ENCODE data around the gene ZFR2.

Gene ZFR2

DNA sequence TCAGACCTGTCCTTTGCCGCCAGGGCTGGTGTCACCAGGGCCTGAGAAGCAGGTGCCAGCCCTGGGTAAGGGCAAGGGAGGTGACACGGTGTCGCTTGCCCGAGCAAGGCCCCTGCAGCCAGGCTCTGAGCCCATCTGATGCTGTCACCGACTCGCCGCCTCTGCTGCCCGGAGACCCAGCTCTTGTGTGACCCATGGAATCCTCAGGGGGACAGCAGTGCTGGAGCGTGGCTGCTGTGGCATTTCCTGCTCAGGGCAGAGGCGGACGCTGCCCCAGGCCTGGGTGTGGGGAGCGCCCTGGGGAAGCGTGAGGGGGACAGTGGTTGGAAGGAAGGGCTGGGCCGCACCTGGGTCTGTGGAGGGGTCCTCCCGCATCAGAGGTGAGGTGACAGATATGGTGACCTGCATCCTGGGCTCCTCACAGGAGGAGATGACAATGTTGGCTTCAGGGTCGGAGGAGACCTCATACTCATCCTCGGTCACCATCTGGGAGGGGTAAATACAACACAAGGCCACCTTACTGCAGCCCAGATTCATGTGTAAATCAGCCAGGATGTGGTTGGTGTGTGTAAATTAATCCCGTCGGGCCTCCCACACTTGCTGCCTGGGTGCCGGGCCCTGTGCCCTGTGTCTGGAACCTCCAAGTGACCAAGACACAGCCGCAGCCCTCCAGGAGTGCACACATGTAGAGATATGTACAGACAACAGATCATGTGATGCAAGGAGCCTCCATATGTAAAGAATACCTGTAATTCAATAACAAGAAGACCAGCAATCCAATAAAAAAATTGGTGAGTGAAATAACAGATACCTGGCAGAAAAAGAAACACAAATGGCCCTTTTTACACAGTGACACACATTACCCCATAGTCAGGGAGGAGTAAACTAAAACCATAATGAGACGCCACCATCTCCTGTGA is 55.1 kb downstream of the ZFR2 start:
- no peak for DNase-seq

GRCh38 chr19:3810708-3811355 is 58.0 kb downstream of the ZFR2 start:
- no peak for DNase-seq

- no peak for DNase-seq
These were observed 58.7 kb downstream of the ZFR2 start for GRCh38 chr19:3809881-3810707.

DNA sequence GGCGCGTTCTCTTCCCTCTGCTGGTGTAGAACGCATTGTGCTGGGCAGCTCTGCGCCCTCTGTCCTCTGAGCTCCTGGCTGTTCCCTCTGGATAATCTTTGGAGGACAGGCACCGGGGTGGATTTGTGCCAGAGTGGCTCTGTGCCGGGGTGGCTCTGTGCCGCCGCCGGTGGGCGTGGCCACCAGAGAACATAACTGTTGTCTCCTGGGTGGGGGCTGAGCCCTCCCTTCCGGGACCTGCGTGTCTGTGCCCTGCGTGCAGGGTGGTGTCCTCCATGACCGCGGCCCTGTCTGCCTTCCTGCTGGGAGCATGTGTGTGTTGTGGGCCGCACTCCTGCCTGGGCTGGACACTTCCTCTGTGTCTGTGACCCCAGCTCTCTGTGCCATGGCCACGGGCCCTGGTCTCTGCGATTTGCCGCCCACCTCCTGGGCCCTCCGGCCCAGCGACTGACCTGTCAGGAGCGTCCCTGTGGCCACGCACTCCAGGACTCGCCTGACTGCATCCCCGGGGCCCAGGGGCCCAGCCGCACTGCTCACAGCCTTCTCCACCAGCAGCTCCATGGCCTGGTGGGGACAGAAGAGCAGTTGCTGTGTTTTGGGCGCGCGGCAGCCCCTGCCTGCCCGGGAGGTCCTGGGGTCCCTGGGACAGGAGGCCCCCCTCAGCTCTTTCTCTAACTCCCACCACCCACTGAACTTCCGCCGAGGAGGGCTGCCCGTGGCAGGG is 60.3 kb downstream of the ZFR2 start:
- DNase-seq, result no peak

- DNase-seq, result no peak
These were observed 61.1 kb downstream of the ZFR2 start for GRCh38 chr19:3807574-3808354.

GRCh38 chr19:3807131-3807480 is 61.7 kb downstream of the ZFR2 start:
- no peak for DNase-seq

DNA sequence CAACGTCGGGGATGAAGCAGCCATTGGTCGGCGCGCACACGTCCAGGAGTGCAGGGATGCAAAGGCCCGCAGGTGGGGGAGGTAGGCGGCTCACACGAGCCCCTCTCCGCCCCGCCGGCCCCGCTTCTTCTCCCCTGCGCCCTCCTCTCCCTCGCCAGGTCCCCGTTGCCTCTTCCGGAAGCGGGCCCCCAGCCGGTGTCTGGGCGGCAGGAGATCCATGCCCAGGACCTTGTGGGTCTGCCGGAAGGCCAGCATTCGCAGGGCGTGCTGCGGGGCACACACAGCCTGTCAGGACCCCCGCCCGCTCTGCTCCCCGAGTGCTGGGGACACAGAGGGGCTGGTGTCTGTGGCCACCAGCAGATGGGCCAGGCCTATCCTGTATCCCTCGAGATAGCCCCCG is 63.0 kb downstream of the ZFR2 start:
- no peak for DNase-seq

DNA sequence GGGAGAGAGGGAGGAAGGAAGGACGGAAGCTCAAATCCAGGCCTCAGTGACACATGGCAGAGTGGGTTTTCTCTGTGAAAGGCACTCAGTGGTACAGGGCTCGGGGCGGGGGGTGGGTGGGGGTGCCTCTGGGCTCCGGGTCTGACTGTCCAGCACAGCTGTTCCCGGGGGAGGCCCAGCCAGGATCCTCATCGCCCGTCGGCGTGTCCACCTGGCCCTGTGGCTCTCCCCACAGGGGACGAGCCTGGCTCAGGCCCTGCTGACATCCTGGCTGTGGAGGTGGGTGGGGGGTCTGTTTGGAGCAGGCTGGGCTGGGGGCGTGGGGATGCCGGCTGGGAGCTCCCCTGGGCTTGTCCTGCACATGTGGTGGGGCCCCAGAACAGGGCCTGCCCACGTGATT is 64.4 kb downstream of the ZFR2 start:
- no peak for DNase-seq

DNA sequence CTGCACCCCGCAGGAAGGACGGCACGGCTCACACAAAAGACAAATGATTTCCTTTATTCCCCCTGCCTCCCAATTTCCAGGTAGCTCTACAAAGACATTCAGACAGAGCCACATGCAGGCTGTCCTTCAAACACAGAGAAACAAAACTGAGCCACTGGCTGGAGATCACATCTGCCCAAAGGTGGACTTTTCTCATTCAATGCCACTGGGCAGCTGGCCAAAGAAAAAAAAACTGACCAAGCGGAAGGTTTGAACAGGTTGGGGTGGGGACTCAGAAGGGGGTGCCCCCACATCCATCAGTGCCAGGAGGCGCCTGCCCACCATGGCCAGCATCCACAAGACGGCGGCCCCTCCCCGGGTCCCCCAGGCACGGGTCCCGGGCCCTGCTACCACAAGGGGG is 64.9 kb downstream of the ZFR2 start:
- DNase-seq, result no peak

- DNase-seq, result no peak
These were observed 65.5 kb downstream of the ZFR2 start for GRCh38 chr19:3803114-3803888.

DNA sequence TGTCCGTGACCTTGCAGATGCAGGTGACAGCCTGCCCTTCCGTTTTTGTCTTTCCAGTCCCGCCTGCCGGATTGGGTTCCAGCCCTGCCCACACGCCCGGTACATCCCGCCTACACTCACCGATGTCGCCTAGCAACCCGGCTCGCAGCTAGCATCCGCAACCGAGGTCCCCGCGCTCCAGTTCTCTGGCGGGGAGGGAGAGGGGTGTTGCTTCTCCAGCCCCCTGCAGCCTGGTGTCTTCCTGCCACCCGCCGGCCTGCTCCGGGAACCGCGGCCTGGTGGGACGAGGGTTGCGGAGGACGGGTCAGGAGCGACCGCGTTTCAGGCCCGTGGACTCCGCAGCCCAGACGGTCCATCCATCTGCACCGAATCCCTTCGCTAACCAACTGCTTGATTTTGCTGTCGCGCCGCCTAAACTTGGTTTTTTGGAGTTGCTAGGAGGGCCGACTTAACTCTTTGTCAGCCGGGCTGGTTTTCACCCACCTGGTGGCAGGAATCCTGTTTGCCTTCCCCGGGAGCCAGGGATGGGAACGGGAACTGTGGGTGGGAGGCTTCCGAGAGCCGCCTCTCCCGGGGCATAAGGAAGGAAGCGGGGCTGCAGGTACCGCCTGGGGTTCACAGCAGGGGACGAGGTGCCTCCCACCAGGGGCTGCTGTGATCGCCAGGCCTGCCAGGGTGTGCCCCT is 67.3 kb downstream of the ZFR2 start:
- no peak for DNase-seq

DNA sequence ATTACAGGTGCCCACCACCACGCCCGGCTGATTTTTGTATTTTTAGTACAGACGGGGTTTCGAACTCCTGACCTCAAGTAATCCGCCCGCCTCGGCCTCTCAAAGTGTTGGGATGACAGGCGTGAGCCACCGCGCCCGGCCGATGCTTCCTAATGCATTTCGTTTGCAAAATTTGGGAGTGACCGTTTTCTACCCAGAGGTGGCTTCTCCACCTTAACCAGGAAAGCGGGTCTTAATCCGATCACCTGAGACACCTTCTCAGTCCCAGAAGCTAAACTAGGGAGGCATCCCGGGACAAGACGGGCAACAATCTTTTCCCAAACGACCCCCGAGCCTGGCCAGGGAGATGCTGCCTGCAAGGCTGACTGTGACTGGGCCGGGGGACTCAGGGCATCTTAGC is 67.8 kb downstream of the ZFR2 start:
- DNase-seq, result no peak

- no peak for DNase-seq
These were observed 70.7 kb downstream of the ZFR2 start for GRCh38 chr19:3798137-3798536.

DNA sequence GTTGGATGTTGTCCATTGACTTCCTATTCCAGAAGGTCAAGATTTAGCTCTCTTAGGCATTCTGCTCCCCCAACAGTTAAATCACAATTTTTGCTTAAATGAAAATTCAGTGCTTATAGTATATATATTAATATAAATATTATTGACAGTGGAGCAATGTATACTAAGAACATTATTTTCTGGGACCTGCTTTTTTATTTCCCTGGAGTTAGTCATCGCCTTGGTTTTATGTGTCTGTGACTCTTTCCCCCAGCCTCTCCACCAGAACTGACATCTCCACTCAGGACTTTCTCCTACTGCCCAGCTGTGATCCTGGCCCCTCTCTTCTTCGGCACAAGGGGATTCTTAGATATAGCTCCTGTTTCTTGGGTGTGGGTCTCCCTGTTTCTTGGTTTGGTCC is 72.5 kb downstream of the ZFR2 start:
- no peak for DNase-seq

DNA sequence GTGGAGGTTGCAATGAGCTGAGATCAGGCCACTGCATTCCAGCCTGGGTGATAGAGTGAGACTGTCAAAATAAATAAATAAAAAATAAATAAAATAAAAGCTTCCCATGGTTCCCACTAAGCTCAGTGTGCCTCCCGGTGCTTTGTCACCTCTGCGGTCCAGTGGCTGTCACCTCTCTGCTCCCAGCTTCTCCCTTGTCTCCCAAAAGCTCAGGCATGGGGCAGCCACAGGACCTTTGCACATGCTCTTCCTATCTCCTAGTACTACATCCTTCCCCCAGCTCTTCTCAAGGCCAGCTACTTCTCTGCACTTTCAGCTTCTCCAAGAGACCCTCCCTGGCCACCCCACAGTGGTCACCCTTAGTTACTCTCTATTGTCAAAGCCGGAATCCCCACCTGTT is 75.0 kb downstream of the ZFR2 start:
- DNase-seq, result no peak

- no peak for DNase-seq
These were observed 76.7 kb downstream of the ZFR2 start for GRCh38 chr19:3792114-3792513.

DNA sequence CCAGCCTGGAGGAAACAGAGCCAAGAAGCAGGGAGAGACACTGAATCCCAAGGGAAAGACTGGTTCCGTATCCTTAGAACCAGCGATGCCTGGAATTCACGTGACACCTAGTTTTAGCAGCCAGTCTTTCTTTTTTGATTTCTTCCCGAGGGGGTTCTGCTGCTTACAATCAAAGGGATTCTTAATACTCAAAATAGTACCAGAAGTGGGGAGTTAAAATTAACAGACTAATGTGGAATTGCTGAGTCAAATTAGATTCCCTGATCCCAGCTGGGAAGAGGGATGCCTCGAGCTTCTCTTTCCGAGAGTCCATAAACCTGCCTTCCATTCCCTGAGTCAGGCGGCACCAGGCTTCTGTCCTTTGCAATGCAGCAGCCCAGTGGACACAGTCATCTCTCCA is 77.9 kb downstream of the ZFR2 start:
- no peak for DNase-seq

DNA sequence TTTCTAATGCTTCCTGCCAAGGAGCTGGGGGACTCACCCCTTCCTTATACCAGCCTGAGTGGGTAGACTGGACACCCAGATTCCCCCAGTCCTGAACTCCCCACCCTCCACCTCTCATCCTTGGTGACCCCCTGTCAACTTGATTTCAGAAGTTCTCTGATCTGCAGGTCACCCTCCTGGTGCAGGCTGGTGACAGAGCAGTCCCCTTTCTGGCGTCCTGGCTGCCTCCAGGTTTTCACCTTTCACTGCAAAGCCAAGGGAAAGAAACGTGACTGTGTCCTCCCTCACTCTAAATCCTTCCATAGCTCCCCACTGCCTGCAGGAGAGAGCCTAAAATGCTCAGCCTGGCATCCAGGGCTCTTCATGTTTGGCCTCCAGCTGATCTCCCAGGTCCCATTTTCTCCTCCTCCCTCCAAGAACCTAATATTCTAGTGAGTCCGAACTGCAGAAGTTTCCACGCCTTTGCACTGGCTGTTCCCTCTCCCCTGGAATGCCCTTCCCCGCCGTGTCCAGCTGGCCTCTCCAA is 78.6 kb downstream of the ZFR2 start:
- DNase-seq, result no peak

DNA sequence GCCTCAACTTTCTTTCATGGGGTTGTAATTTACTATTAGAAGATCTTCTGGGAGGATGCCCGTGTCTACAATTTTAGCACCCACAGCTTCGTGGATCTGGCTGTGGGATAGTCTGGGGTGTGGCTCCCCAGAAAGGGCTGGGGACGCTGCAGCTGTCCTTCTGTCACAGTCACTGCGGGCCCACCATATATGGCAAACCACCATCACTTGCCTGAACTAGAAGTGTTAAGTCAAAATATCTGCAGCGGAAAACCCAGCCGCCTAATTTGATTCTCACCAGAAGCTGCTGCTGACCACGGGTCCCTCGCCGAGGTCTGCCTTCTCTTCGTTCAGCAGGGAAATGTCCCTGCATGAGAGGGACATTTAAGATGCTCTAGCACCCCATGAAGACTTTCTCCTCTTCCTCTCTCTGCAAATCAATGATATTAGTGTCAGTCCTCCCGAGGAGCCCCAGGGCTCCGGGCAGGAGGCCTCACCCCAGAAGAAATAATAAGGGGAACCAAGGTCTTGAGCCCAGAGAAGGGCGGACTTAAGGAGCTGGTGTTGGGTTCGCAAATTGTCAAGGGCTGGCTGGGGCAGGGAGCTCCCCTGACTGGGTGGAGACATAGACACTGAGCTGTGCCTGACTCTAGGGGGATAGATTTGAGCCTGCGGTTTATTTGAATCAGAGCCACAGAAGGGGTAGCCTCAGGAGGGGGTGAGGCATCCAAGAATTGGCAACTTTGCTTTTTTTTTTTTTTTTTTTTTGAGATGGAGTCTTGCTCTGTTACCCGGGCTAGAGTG is 79.7 kb downstream of the ZFR2 start:
- no peak for DNase-seq
